Skeletal muscle satellite cell (primary cell): ENCODE results near the gene PEX11A.

ENCODE experiments used
- H3K27me3 ChIP-seq: 2 replicates; pipeline ENCODE4 v1.7.0; 2013; ENCODE audit warnings: low read length; ENCODE audit not compliant: control insufficient read depth, insufficient read depth
- H3K36me3 ChIP-seq: 2 replicates; pipeline ENCODE4 v1.7.0; 2013; ENCODE audit warnings: mild to moderate bottlenecking, control low read depth, low read length; ENCODE audit not compliant: insufficient read depth
- H3K4me1 ChIP-seq: 2 replicates; pipeline ENCODE4 v1.7.0; 2013; ENCODE audit warnings: low read length; ENCODE audit not compliant: control insufficient read depth, insufficient read depth
- H3K4me2 ChIP-seq: 2 replicates; pipeline ENCODE4 v1.7.0; 2013; ENCODE audit warnings: mild to moderate bottlenecking, low read length
- H3K4me3 ChIP-seq: 2 replicates; pipeline ENCODE4 v1.7.0; 2013; ENCODE audit warnings: low read length
- H3K9ac ChIP-seq: 2 replicates; pipeline ENCODE4 v1.7.0; 2013; ENCODE audit warnings: mild to moderate bottlenecking, low read depth, low read length, moderate library complexity
- H3K9me3 ChIP-seq: replicated peaks from 2 replicates; pipeline ENCODE4 v1.7.0; 2013; ENCODE audit warnings: mild to moderate bottlenecking, control low read depth, low read length

The PEX11A gene

GRCh38 chr15:89652666-89653065 is 37.9 kb downstream of the PEX11A start:
- no peaks in the 10 kb centered on the region for H3K27me3 ChIP-seq
- H3K4me2 ChIP-seq, result no peak overlapping the region
- H3K36me3 ChIP-seq, result peaks cover 17% of the 10 kb centered on the region
- no peak overlapping the region for H3K4me3 ChIP-seq
- H3K9me3 ChIP-seq, result no peaks in the 10 kb centered on the region
- H3K4me1 ChIP-seq, result peaks cover 22% of the 10 kb centered on the region
- H3K9ac ChIP-seq, result no peak overlapping the region

GRCh38 chr15:89652131-89652530 is 38.4 kb downstream of the PEX11A start:
- peaks cover 22% of the 10 kb centered on the region for H3K4me1 ChIP-seq
- H3K4me3 ChIP-seq, result no peak overlapping the region
- no peak overlapping the region for H3K9ac ChIP-seq
- no peak overlapping the region for H3K4me2 ChIP-seq
- H3K36me3 ChIP-seq, result peaks cover 17% of the 10 kb centered on the region
- H3K9me3 ChIP-seq, result no peaks in the 10 kb centered on the region
- no peaks in the 10 kb centered on the region for H3K27me3 ChIP-seq

GRCh38 chr15:89649716-89650115 is 40.8 kb downstream of the PEX11A start:
- no peak overlapping the region for H3K4me3 ChIP-seq
- H3K4me1 ChIP-seq, result peaks cover 9% of the 10 kb centered on the region
- H3K9me3 ChIP-seq, result no peaks in the 10 kb centered on the region
- peaks cover 29% of the 10 kb centered on the region for H3K36me3 ChIP-seq
- H3K4me2 ChIP-seq, result no peak overlapping the region
- H3K9ac ChIP-seq, result no peak overlapping the region
- H3K27me3 ChIP-seq, result no peaks in the 10 kb centered on the region

- Histone ChIP-seq H3K27me3 (no peaks in the 10 kb centered on the region), H3K4me3 (no peak overlapping the region), H3K9ac (no peak overlapping the region), H3K36me3 (peaks cover 31% of the 10 kb centered on the region), H3K4me1 (peaks cover 5% of the 10 kb centered on the region), H3K9me3 (no peaks in the 10 kb centered on the region), H3K4me2 (no peak overlapping the region)
Observed at GRCh38 chr15:89649013-89649625, 41.4 kb downstream of the PEX11A start.

- no peak overlapping the region for H3K9ac ChIP-seq
- peaks cover 33% of the 10 kb centered on the region for H3K36me3 ChIP-seq
- H3K4me2 ChIP-seq, result no peak overlapping the region
- no peaks in the 10 kb centered on the region for H3K27me3 ChIP-seq
- H3K4me1 ChIP-seq, result peaks cover under 1% of the 10 kb centered on the region
- H3K4me3 ChIP-seq, result no peak overlapping the region
- no peaks in the 10 kb centered on the region for H3K9me3 ChIP-seq
Observed at GRCh38 chr15:89648106-89649012, 42.2 kb downstream of the PEX11A start.

- H3K4me1 ChIP-seq, result no peaks in the 10 kb centered on the region
- no peaks in the 10 kb centered on the region for H3K9me3 ChIP-seq
- peaks cover 40% of the 10 kb centered on the region for H3K36me3 ChIP-seq
- no peaks in the 10 kb centered on the region for H3K27me3 ChIP-seq
- H3K4me2 ChIP-seq, result no peak overlapping the region
- no peak overlapping the region for H3K9ac ChIP-seq
- H3K4me3 ChIP-seq, result no peak overlapping the region
Observed at GRCh38 chr15:89647191-89647851, 43.2 kb downstream of the PEX11A start.

GRCh38 chr15:89646416-89647141 is 44.0 kb downstream of the PEX11A start:
- H3K4me2 ChIP-seq, result no peak overlapping the region
- H3K4me3 ChIP-seq, result no peak overlapping the region
- H3K4me1 ChIP-seq, result no peaks in the 10 kb centered on the region
- peaks cover 43% of the 10 kb centered on the region for H3K36me3 ChIP-seq
- H3K27me3 ChIP-seq, result no peaks in the 10 kb centered on the region
- no peak overlapping the region for H3K9ac ChIP-seq
- no peaks in the 10 kb centered on the region for H3K9me3 ChIP-seq

- Histone ChIP-seq H3K4me1 (no peaks in the 10 kb centered on the region), H3K9me3 (no peaks in the 10 kb centered on the region), H3K9ac (no peak overlapping the region), H3K36me3 (peaks cover 51% of the 10 kb centered on the region), H3K4me3 (no peak overlapping the region), H3K27me3 (no peaks in the 10 kb centered on the region), H3K4me2 (no peak overlapping the region)
Observed at GRCh38 chr15:89645680-89646079, 44.9 kb downstream of the PEX11A start.

GRCh38 chr15:89642106-89642505 is 48.4 kb downstream of the PEX11A start:
- H3K9me3 ChIP-seq, result no peaks in the 10 kb centered on the region
- H3K9ac ChIP-seq, result no peak overlapping the region
- no peak overlapping the region for H3K4me3 ChIP-seq
- no peak overlapping the region for H3K4me2 ChIP-seq
- no peaks in the 10 kb centered on the region for H3K27me3 ChIP-seq
- H3K36me3 ChIP-seq, result peaks cover 43% of the 10 kb centered on the region
- no peaks in the 10 kb centered on the region for H3K4me1 ChIP-seq

GRCh38 chr15:89641053-89641452 is 49.5 kb downstream of the PEX11A start:
- peaks cover 39% of the 10 kb centered on the region for H3K36me3 ChIP-seq

GRCh38 chr15:89640245-89640644 is 50.3 kb downstream of the PEX11A start:
- no peak overlapping the region for H3K4me3 ChIP-seq
- H3K9me3 ChIP-seq, result no peaks in the 10 kb centered on the region
- no peak overlapping the region for H3K4me2 ChIP-seq
- H3K4me1 ChIP-seq, result no peaks in the 10 kb centered on the region
- H3K27me3 ChIP-seq, result no peaks in the 10 kb centered on the region
- H3K36me3 ChIP-seq, result peaks cover 35% of the 10 kb centered on the region
- H3K9ac ChIP-seq, result no peak overlapping the region

More at GRCh38 chr15:89641053-89641452, 49.5 kb downstream of the PEX11A start:
- no peaks in the 10 kb centered on the region for H3K9me3 ChIP-seq
- no peaks in the 10 kb centered on the region for H3K27me3 ChIP-seq
- no peaks in the 10 kb centered on the region for H3K4me1 ChIP-seq
- H3K4me2 ChIP-seq, result no peak overlapping the region
- no peak overlapping the region for H3K4me3 ChIP-seq
- H3K9ac ChIP-seq, result no peak overlapping the region
